Measurements from ENCODE around the gene CCDC134.

GRCh38 chr22:41833369-41834004, 33.0 kb downstream of the CCDC134 start:
- TF ChIP-seq CTCF (IDR thresholded peaks at IDR 0.05; ENCODE audit: insufficient read depth, low read depth, low read length) (no peak), EZH2 (IDR thresholded peaks at IDR 0.05; ENCODE audit: insufficient read depth, low read length) (no peak)
